ENCODE data around the gene MPPED2. TPM values are rescaled to one million over a fixed set of nuclear protein-coding genes. Genes with fewer than 3 reads are reported as not detected.

The MPPED2 gene
- total RNA-seq, 1 donor from 2014 or later: 50.2 TPM

DNA sequence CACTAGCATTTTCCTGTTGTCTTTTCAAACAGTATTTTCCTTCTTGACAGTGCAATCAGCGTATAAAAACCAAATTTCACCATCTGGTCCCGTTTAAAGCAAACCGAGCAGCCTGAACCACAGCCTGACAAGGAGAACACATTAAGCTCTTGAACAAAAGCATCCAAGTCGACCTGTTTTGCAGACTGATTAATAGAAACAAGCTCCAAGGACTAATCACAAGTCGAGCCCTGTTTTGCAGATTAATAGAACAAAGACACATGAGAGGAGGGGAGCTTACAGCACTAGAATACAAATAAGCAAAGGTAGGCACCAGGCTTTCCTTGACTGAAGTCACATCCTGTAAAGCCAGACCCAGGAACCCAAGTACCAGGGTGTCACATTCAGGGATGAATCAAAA is 104.8 kb downstream of the MPPED2 start:
- TF ChIP-seq, protein P1, sequence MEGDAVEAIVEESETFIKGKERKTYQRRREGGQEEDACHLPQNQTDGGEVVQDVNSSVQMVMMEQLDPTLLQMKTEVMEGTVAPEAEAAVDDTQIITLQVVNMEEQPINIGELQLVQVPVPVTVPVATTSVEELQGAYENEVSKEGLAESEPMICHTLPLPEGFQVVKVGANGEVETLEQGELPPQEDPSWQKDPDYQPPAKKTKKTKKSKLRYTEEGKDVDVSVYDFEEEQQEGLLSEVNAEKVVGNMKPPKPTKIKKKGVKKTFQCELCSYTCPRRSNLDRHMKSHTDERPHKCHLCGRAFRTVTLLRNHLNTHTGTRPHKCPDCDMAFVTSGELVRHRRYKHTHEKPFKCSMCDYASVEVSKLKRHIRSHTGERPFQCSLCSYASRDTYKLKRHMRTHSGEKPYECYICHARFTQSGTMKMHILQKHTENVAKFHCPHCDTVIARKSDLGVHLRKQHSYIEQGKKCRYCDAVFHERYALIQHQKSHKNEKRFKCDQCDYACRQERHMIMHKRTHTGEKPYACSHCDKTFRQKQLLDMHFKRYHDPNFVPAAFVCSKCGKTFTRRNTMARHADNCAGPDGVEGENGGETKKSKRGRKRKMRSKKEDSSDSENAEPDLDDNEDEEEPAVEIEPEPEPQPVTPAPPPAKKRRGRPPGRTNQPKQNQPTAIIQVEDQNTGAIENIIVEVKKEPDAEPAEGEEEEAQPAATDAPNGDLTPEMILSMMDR (IDR thresholded peaks at IDR 0.05; ENCODE audit: unreplicated experiment): no peak
- Mint-ChIP-seq H3K4me3 (ENCODE audit: unreplicated experiment) (peak overlapping the region; percentile 38), H3K9me3 (ENCODE audit: unreplicated experiment) (no peaks in the 10 kb centered on the region), H3K27ac (ENCODE audit: unreplicated experiment) (peak overlapping the region; percentile 98), H3K27me3 (ENCODE audit: unreplicated experiment) (no peaks in the 10 kb centered on the region), H3K4me1 (ENCODE audit: unreplicated experiment) (peaks cover 55% of the 10 kb centered on the region), H3K36me3 (ENCODE audit: low read depth, unreplicated experiment) (peaks cover 7% of the 10 kb centered on the region)
- DNase-seq (ENCODE audit: low spot score): no peak

DNA sequence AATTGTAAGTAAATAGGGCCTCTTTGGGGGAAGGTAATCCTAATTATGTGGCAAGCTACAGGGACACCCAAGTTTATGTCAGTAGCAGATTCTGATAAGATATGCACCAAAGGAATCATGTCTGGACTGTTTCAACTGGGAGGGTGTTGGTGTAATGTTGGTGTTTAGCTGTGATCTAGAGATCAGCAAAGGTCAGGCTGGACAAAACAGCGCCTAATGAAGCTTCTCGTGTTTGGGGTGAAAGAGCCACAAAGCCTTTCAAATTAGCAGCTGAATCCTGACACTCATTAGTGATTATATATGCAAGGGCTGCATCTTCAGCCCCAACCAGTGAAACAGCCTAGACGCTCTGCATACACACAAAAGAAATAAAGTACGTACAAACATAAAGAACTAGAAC is 106.3 kb downstream of the MPPED2 start:
- Mint-ChIP-seq H3K4me1 (ENCODE audit: unreplicated experiment) (peaks cover 55% of the 10 kb centered on the region), H3K4me3 (ENCODE audit: unreplicated experiment) (no peak overlapping the region), H3K27me3 (ENCODE audit: unreplicated experiment) (no peaks in the 10 kb centered on the region), H3K36me3 (ENCODE audit: low read depth, unreplicated experiment) (no peaks in the 10 kb centered on the region), H3K9me3 (ENCODE audit: unreplicated experiment) (no peaks in the 10 kb centered on the region), H3K27ac (ENCODE audit: unreplicated experiment) (peak overlapping the region; percentile 70)
- TF ChIP-seq, protein P1 (IDR thresholded peaks at IDR 0.05; ENCODE audit: unreplicated experiment): no peak
- DNase-seq (ENCODE audit: low spot score): no peak

DNA sequence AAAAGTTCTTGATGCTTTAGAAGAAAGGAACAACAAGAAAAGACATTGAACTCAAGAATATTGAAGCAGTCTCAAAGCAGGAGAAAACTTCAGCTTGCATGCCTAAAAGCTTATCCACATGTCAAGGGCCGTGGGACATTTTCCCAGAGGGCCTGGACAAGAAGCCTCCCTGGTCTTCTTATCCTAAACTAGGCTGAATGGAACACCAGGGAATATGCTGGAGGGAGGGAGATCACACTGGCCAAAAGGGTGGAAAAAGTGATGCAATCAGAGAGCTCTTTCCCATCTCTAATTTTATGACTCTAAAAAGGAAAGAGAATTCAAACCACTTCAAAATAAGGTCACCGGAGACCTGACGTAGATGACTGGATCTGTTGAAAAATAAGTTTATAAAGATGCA is 107.2 kb downstream of the MPPED2 start:
- Mint-ChIP-seq H3K27me3 (ENCODE audit: unreplicated experiment) (no peaks in the 10 kb centered on the region), H3K9me3 (ENCODE audit: unreplicated experiment) (no peaks in the 10 kb centered on the region), H3K4me3 (ENCODE audit: unreplicated experiment) (no peak overlapping the region), H3K27ac (ENCODE audit: unreplicated experiment) (peak overlapping the region; percentile 83), H3K36me3 (ENCODE audit: low read depth, unreplicated experiment) (peaks cover 3% of the 10 kb centered on the region), H3K4me1 (ENCODE audit: unreplicated experiment) (peaks cover 49% of the 10 kb centered on the region)
- TF ChIP-seq, protein P1 (IDR thresholded peaks at IDR 0.05; ENCODE audit: unreplicated experiment): no peak
- DNase-seq (ENCODE audit: low spot score): no peak

DNA sequence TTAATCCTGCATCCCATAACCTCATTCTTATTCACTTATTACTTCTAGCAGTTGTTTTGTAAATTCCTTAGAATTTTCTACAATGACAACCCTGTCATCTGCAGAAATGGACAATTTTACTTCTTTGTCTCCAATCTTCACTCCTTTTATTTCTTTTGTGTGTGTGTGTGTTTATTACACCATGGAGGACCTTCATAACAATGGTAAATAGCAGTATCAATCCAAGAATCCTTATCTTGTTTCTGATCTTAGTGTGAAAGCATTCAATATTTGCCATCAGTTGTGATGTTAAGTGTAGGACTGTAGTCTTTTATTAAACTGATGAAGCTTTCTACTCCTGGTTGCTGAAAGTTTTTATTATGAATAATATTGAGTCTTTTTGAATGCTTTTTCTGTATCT is 109.1 kb downstream of the MPPED2 start:
- Mint-ChIP-seq H3K36me3 (ENCODE audit: low read depth, unreplicated experiment) (peaks cover 7% of the 10 kb centered on the region), H3K27ac (ENCODE audit: unreplicated experiment) (no peak overlapping the region), H3K27me3 (ENCODE audit: unreplicated experiment) (no peaks in the 10 kb centered on the region), H3K9me3 (ENCODE audit: unreplicated experiment) (no peaks in the 10 kb centered on the region), H3K4me1 (ENCODE audit: unreplicated experiment) (peaks cover 34% of the 10 kb centered on the region), H3K4me3 (ENCODE audit: unreplicated experiment) (no peak overlapping the region)
- TF ChIP-seq, protein P1 (IDR thresholded peaks at IDR 0.05; ENCODE audit: unreplicated experiment): no peak
- DNase-seq (ENCODE audit: low spot score): no peak

DNA sequence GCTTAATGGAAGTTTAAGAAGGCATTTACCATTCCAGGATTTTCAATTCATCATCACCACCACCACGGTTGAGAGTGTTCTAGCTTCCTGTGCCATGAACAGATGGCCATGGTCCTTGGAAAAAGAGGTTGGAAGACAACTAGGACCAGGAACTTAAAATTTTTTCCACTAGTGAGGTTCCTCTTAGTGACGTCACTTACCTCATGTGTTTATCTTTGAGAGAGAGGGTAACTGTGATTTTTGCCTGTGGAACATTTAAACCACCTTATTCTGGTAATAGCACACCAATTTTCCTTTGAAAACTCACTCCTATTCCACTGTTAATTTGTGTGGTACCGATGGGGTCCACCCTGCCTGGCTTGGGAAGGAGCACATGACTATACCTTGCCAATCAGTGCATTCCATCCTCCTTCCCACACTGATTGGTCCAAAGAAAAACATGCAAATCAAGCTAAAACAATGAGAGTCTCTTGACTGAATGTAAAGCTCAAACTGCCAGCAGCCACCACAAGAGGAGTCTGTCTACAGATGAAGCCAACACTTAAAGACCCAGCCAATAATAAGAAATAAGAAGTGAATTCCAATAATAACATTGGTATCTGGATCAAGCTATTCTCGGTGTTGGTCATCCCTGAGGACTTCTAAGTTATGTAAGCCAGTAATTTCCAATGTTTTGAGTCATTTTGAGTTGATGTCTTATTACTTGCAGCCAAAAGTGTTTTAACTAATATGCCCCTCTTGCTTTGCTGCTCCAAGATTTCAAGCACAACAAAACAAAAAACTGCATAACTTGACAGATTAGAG is 111.8 kb downstream of the MPPED2 start:
- Mint-ChIP-seq H3K27ac (ENCODE audit: unreplicated experiment) (no peak overlapping the region), H3K27me3 (ENCODE audit: unreplicated experiment) (peaks cover 2% of the 10 kb centered on the region), H3K36me3 (ENCODE audit: low read depth, unreplicated experiment) (peaks cover 7% of the 10 kb centered on the region), H3K4me1 (ENCODE audit: unreplicated experiment) (peaks cover 24% of the 10 kb centered on the region), H3K4me3 (ENCODE audit: unreplicated experiment) (no peak overlapping the region), H3K9me3 (ENCODE audit: unreplicated experiment) (no peaks in the 10 kb centered on the region)
- DNase-seq (ENCODE audit: low spot score): no peak
- TF ChIP-seq, protein P1 (IDR thresholded peaks at IDR 0.05; ENCODE audit: unreplicated experiment): no peak

Data from endothelial cell (in vitro differentiated cells).